Activated T-cell treated with anti-CD3 and anti-CD28 coated beads, Interleukin-2, amount 50 U/mL, for 1 hour (primary cell): ENCODE measurements around the gene TMEM238.
"Not testable (repeated sequence)": the region's sequence is repeated elsewhere in the genome, so short reads cannot be mapped to it uniquely, and the experiment has no call there.

Experiments used
- DNase-seq: peaks from one replicate; pipeline ENCODE4 v3.0.0-alpha.2; 2020

TMEM238 gene

GRCh38 chr19:55336101-55336500, 48.0 kb downstream of the TMEM238 start:
- DNase-seq: no peak

GRCh38 chr19:55333870-55334269, 50.2 kb downstream of the TMEM238 start:
- no peak for DNase-seq

- DNase-seq: not testable (repeated sequence)
Measured at GRCh38 chr19:55329791-55330190, 54.3 kb downstream of the TMEM238 start.
